Duodenal mucosa (tissue), 2 donors: ENCODE results near the gene FGD2.

ENCODE experiments used
- H3K27ac ChIP-seq: one replicate; pipeline ENCODE4 v1.7.0; 2013; ENCODE audit warnings: low read depth, low read length
- H3K27me3 ChIP-seq, 2 donors: one replicate each; pipeline ENCODE4 v1.7.0; 2013; ENCODE audit warnings: low read length in 2 of 2, control low read depth in 1 of 2; ENCODE audit not compliant: insufficient read depth in 2 of 2, control insufficient read depth in 1 of 2
- H3K36me3 ChIP-seq, 2 donors: one replicate each; pipeline ENCODE4 v1.7.0; 2013; ENCODE audit warnings: low read length in 2 of 2, control low read depth in 1 of 2; ENCODE audit not compliant: insufficient read depth in 2 of 2, control insufficient read depth in 1 of 2
- H3K4me1 ChIP-seq, 2 donors: one replicate each; pipeline ENCODE4 v1.7.0; 2013; ENCODE audit warnings: low read length in 2 of 2, control low read depth in 1 of 2; ENCODE audit not compliant: insufficient read depth in 2 of 2, control insufficient read depth in 1 of 2
- H3K4me3 ChIP-seq, 2 donors: one replicate each; pipeline ENCODE4 v1.7.0; 2013; ENCODE audit warnings: low read length in 2 of 2, low read depth in 1 of 2
- H3K9ac ChIP-seq, 2 donors: one replicate each; pipeline ENCODE4 v1.7.0; 2013; ENCODE audit warnings: low read length in 2 of 2, low read depth in 1 of 2
- H3K9me3 ChIP-seq, 2 donors: one replicate each; pipeline ENCODE4 v1.7.0; 2013; ENCODE audit warnings: low read length in 2 of 2, control low read depth in 1 of 2; ENCODE audit not compliant: control insufficient read depth in 1 of 2

The FGD2 gene

DNA sequence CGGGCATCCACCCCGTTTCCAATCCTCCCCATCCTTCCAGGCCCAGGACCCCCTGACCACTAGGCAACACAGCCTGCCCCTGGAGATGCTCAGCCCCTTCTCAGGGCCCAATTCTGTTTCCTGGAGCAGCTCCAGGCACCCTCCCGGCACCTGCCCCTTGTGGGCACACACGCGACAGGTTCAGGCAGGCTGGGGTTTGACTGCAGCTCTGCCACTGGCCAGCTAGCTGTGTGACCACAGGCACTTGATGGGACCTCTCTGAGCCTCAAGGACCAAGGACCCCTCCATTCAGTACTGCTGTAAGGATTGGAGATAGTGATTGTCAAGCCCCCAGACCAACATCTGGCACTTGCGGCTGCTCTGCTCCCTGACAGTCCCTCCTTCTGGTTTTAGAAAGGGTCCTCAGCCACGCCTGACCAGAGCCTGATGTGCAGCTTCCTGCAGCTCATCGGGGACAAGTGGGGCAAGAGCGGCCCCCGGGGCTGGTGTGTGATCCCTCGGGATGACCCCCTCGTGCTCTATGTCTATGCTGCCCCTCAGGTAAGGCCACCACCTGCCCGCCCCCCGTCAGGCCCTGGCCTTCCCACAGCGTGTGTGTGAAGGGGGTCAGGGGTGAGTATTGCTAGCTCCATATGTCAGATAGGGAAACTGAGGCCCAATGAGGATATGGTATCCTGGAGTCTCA is 21.7 kb downstream of the FGD2 start:
- peaks cover 0 to 6% of the 10 kb centered on the region in 2 donors for H3K36me3 ChIP-seq
- H3K4me3 ChIP-seq, result no peak overlapping the region
- peaks cover 0 to 6% of the 10 kb centered on the region in 2 donors for H3K9me3 ChIP-seq
- no peaks in the 10 kb centered on the region for H3K27me3 ChIP-seq
- no peak overlapping the region for H3K9ac ChIP-seq
- H3K27ac ChIP-seq, result no peak overlapping the region
- H3K4me1 ChIP-seq, result peaks cover 0 to 7% of the 10 kb centered on the region in 2 donors

GRCh38 chr6:37027811-37028469 is 22.5 kb downstream of the FGD2 start:
- H3K27ac ChIP-seq, result no peak overlapping the region
- H3K27me3 ChIP-seq, result no peaks in the 10 kb centered on the region

GRCh38 chr6:37029249-37029971 is 24.0 kb downstream of the FGD2 start:
- Histone ChIP-seq H3K27me3 (no peaks in the 10 kb centered on the region), H3K36me3 (peaks cover 0 to 6% of the 10 kb centered on the region in 2 donors), H3K4me3 (no peak overlapping the region), H3K27ac (no peak overlapping the region), H3K9ac (no peak overlapping the region), H3K4me1 (peaks cover 0 to 7% of the 10 kb centered on the region in 2 donors), H3K9me3 (peaks cover 0 to 6% of the 10 kb centered on the region in 2 donors)

More at GRCh38 chr6:37027811-37028469, 22.5 kb downstream of the FGD2 start:
- no peak overlapping the region for H3K4me3 ChIP-seq
- peaks cover 0 to 6% of the 10 kb centered on the region in 2 donors for H3K9me3 ChIP-seq
- peaks cover 0 to 6% of the 10 kb centered on the region in 2 donors for H3K36me3 ChIP-seq
- peaks cover 0 to 7% of the 10 kb centered on the region in 2 donors for H3K4me1 ChIP-seq
- H3K9ac ChIP-seq, result no peak overlapping the region

- no peak overlapping the region for H3K9ac ChIP-seq
- peaks cover 0 to 6% of the 10 kb centered on the region in 2 donors for H3K36me3 ChIP-seq
- H3K27ac ChIP-seq, result no peak overlapping the region
- peaks cover 0 to 6% of the 10 kb centered on the region in 2 donors for H3K9me3 ChIP-seq
- H3K4me3 ChIP-seq, result no peak overlapping the region
- H3K4me1 ChIP-seq, result peaks cover 0 to 7% of the 10 kb centered on the region in 2 donors
- H3K27me3 ChIP-seq, result no peaks in the 10 kb centered on the region
Measured at GRCh38 chr6:37030599-37030998, 25.1 kb downstream of the FGD2 start.

GRCh38 chr6:37032239-37032638 is 26.8 kb downstream of the FGD2 start:
- Histone ChIP-seq H3K27me3 (no peaks in the 10 kb centered on the region), H3K4me3 (no peak overlapping the region), H3K4me1 (peaks cover 0 to 7% of the 10 kb centered on the region in 2 donors), H3K9ac (no peak overlapping the region), H3K27ac (no peak overlapping the region), H3K36me3 (no peaks in the 10 kb centered on the region), H3K9me3 (peaks cover 0 to 6% of the 10 kb centered on the region in 2 donors)

- no peak overlapping the region for H3K4me3 ChIP-seq
- no peaks in the 10 kb centered on the region for H3K36me3 ChIP-seq
- H3K9me3 ChIP-seq, result peaks cover 0 to 6% of the 10 kb centered on the region in 2 donors
- peaks cover 0 to 7% of the 10 kb centered on the region in 2 donors for H3K4me1 ChIP-seq
- no peak overlapping the region for H3K9ac ChIP-seq
- no peak overlapping the region for H3K27ac ChIP-seq
- H3K27me3 ChIP-seq, result no peaks in the 10 kb centered on the region
Measured at GRCh38 chr6:37033255-37033654, 27.8 kb downstream of the FGD2 start.

DNA sequence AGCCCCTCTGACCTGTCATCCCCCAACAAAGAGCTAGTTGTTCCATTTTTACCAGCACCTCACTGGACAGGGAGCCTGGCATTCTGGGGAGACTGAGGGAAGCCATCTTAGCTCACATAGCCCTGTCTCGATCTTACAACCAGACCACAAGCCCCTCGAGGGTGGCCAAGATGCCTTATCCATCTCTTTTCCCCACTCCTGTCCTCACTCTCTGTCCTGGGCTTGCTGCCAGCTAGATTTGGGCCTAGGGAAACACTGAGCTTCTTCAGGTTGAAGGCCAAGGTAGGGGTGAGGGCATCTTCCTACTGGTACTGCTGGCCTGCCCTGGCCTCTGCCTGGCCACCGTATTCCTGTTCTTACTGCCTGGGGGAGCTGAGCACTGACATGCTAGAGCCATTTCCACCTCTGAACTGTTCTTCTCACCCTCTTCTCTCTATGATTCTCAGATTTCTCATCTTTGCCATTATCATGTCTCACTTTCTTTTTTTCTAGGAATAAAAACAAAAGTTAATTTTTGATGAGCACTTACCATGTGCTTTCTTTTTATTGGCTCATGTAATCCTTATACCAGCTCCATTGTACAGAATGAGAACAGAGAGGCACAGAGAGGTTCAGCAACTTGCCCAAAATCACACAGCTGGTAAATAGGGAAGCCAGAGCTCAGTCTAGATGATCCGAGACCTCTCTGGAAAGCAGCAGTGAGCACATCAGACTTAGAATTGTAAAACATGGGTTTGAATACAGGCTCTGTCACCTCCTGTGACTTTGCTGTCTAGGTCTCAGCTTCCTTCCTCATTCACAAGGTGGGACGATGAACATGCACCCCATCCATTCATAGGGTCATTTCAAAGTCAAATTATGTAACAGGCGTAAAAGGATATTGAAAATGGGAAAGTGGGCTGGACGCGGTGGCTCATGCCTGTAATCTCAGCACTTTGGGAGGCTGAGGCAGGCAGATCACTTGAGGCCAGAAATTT is 28.7 kb downstream of the FGD2 start:
- Histone ChIP-seq H3K36me3 (no peaks in the 10 kb centered on the region), H3K4me1 (peaks cover 0 to 6% of the 10 kb centered on the region in 2 donors), H3K4me3 (no peak overlapping the region), H3K27ac (no peak overlapping the region), H3K27me3 (no peaks in the 10 kb centered on the region), H3K9me3 (peaks cover 0 to 6% of the 10 kb centered on the region in 2 donors), H3K9ac (no peak overlapping the region)

DNA sequence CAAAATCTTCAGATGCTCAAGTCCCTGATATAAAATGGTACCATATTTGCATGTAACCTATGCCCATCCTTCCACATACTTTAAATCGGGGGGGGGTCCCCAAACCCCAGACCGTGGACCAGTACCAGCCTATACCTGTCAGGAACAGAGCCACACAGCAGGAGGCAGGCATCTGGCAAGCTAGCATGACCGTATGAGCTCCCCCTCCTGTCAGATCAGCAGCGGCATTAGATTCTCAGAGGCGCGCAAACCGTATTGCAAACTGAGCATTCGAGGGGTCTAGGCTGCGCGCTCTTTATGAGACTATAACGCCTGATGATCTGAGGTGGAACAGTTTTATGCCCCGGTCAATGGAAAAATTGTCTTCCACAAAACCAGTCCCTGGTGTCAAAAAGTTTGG is 30.7 kb downstream of the FGD2 start:
- Histone ChIP-seq H3K27me3 (no peaks in the 10 kb centered on the region), H3K4me3 (no peak overlapping the region), H3K27ac (no peak overlapping the region), H3K9me3 (no peaks in the 10 kb centered on the region), H3K4me1 (no peaks in the 10 kb centered on the region), H3K9ac (no peak overlapping the region), H3K36me3 (no peaks in the 10 kb centered on the region)

GRCh38 chr6:37038292-37039198 is 33.1 kb downstream of the FGD2 start:
- Histone ChIP-seq H3K27ac (no peak overlapping the region), H3K4me1 (no peaks in the 10 kb centered on the region), H3K9ac (no peak overlapping the region), H3K9me3 (no peaks in the 10 kb centered on the region), H3K36me3 (no peaks in the 10 kb centered on the region), H3K27me3 (no peaks in the 10 kb centered on the region), H3K4me3 (no peak overlapping the region)
